Liver (tissue), 3 donors: ENCODE results near the gene CD19.

Experiments used
- EGR1 ChIP-seq, 2 donors: IDR thresholded peaks; 2 replicates each; pipeline ENCODE4 v1.6.1; 2016 to 2018; ENCODE audit warnings: antibody characterized with exemption in 2 of 2, low read depth in 2 of 2
- GABPA ChIP-seq, 2 donors: IDR thresholded peaks in 1 of 2; conservative IDR thresholded peaks in 1 of 2; 2 replicates each; pipeline ENCODE4 v1.6.1; 2016; ENCODE audit warnings: antibody characterized with exemption in 2 of 2, mild to moderate bottlenecking in 1 of 2, moderate library complexity in 1 of 2
- RAD21 ChIP-seq, 2 donors: IDR thresholded peaks; 2 replicates each; pipeline ENCODE4 v1.6.1; 2016; ENCODE audit warnings: antibody characterized with exemption in 2 of 2, mild to moderate bottlenecking in 2 of 2
- TAF1 ChIP-seq: conservative IDR thresholded peaks from 2 replicates; pipeline ENCODE4 v1.6.1; 2016; ENCODE audit warnings: antibody characterized with exemption, mild to moderate bottlenecking
- TF ChIP-seq, protein P1 (sequence below): fragments of 150-350 bp; IDR thresholded peaks from 2 replicates; pipeline ENCODE4 v1.5.1; 2017; ENCODE audit warnings: improper control_type of control experiment, low read depth, low read length; ENCODE audit not compliant: missing input control
- TF ChIP-seq, protein P2 (sequence below): IDR thresholded peaks from 2 replicates; pipeline ENCODE4 v1.6.1; 2016; ENCODE audit warnings: antibody characterized with exemption
- donor health status: healthy.
- donor health status: healthy.

DNA sequence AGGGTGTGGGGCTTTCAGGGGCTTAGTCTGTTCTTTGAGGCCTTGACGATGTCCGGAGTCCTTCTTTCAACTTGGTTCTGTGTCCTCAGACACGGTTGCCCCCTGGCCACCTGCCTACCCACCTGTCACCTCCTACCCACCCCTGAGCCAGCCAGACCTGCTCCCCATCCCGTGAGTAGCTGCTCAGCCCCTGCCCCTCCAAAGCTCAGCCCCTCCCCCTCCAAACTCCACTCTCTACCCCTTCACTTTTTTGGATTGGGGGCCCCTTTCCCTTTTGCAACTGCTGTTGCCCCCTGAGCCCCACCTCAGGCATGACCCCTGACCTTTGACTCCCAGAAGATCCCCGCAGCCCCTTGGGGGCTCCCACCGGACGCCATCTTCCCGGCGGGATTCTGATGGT lies 54.3 kb downstream of the CD19 start:
- TF ChIP-seq, protein P1, sequence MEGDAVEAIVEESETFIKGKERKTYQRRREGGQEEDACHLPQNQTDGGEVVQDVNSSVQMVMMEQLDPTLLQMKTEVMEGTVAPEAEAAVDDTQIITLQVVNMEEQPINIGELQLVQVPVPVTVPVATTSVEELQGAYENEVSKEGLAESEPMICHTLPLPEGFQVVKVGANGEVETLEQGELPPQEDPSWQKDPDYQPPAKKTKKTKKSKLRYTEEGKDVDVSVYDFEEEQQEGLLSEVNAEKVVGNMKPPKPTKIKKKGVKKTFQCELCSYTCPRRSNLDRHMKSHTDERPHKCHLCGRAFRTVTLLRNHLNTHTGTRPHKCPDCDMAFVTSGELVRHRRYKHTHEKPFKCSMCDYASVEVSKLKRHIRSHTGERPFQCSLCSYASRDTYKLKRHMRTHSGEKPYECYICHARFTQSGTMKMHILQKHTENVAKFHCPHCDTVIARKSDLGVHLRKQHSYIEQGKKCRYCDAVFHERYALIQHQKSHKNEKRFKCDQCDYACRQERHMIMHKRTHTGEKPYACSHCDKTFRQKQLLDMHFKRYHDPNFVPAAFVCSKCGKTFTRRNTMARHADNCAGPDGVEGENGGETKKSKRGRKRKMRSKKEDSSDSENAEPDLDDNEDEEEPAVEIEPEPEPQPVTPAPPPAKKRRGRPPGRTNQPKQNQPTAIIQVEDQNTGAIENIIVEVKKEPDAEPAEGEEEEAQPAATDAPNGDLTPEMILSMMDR: no peak
- TF ChIP-seq RAD21 (IDR thresholded peaks at IDR 0.05) (no peak), EGR1 (IDR thresholded peaks at IDR 0.05; ENCODE audit: low read depth in 2 of 2) (no peak), GABPA (IDR thresholded peaks at IDR 0.05 in 1 of 2, conservative IDR thresholded peaks at IDR 0.05 in 1 of 2) (no peak), TAF1 (no peak)
- TF ChIP-seq, protein P2, sequence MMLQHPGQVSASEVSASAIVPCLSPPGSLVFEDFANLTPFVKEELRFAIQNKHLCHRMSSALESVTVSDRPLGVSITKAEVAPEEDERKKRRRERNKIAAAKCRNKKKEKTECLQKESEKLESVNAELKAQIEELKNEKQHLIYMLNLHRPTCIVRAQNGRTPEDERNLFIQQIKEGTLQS: no peak
